ENCODE measurements around the gene CCM2. TPM values are rescaled to one million over a fixed set of nuclear protein-coding genes. Genes with fewer than 3 reads are reported as not detected.
A peak's percentile ranks its signal among the peaks of the same experiment; 100 is the strongest.
"Not testable (repeated sequence)": the region's sequence is repeated elsewhere in the genome, so short reads cannot be mapped to it uniquely, and the experiment has no call there.

Gene CCM2
- total RNA-seq, 2 experiments from 2014 or later, result 72.3 to 77.5 TPM

DNA sequence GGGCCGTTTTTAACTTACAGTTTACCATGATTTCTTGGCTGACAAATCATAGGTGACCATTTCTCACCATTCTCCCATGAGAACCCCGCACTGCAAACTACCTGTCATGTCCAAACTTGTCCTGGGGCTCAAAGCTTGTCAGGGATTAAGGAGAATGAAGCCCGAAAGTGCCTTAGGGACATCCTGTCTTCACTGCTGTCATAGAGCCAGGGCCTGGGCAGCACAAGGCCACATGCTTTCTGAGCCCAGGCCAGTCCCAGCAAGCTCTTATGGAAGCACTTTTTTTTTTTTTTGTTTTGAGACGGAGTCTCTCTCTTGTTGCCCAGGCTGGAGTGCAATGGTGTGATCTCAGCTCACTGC, 33.9 kb downstream of the CCM2 start:
- DNase-seq, result no peak
- H3K27ac Mint-ChIP-seq, result peak overlapping the region; percentile 85
- TF ChIP-seq, protein P1, sequence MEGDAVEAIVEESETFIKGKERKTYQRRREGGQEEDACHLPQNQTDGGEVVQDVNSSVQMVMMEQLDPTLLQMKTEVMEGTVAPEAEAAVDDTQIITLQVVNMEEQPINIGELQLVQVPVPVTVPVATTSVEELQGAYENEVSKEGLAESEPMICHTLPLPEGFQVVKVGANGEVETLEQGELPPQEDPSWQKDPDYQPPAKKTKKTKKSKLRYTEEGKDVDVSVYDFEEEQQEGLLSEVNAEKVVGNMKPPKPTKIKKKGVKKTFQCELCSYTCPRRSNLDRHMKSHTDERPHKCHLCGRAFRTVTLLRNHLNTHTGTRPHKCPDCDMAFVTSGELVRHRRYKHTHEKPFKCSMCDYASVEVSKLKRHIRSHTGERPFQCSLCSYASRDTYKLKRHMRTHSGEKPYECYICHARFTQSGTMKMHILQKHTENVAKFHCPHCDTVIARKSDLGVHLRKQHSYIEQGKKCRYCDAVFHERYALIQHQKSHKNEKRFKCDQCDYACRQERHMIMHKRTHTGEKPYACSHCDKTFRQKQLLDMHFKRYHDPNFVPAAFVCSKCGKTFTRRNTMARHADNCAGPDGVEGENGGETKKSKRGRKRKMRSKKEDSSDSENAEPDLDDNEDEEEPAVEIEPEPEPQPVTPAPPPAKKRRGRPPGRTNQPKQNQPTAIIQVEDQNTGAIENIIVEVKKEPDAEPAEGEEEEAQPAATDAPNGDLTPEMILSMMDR (IDR thresholded peaks at IDR 0.05), result no peak
- intact Hi-C loops (cut with micrococcal nuclease), result no loop called here
- ATAC-seq, result no peak
- H3K36me3 Mint-ChIP-seq (ENCODE audit: low read depth), result peaks cover 42% of the 10 kb centered on the region
- peaks cover 77% of the 10 kb centered on the region for H3K4me1 Mint-ChIP-seq (ENCODE audit: low read depth)
- no peaks in the 10 kb centered on the region for H3K27me3 Mint-ChIP-seq
- H3K4me3 Mint-ChIP-seq, result no peak overlapping the region
- no peaks in the 10 kb centered on the region for H3K9me3 Mint-ChIP-seq
- ChIA-PET CTCF (interaction anchor here (0.9 to 1.3 kb wide), 4 partner anchors 32 to 102 kb away, joined by 3 to 4 read pairs (median 3); no protein-coding TSS in a partner anchor), POLR2A (interaction anchor here (0.6 to 3.4 kb wide), 4 partner anchors 9 to 53 kb away, joined by 3 to 12 read pairs (median 6); no protein-coding TSS in a partner anchor)

DNA sequence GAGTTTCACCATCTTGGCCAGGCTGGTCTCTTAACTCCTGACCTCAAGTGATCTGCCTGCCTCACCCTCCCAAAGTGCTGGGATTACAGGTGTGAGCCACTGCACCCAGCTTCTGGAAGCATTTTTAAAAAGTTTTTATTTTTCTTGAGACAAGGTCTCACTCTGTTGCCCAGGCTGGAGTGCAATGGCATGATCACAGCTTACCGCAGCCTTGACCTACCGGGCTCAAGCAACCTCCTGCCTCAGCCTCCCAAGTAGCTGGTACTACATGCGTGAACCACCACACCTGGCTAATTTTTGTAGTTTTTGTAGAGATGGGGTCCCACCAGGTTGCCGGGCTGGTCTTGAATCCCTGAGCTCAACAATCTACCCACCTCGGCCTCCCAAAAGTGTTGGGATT, 34.7 kb downstream of the CCM2 start:
- DNase-seq; H3K27me3 Mint-ChIP-seq; H3K9me3 Mint-ChIP-seq; intact Hi-C loops (cut with micrococcal nuclease); H3K4me3 Mint-ChIP-seq; ATAC-seq: not testable (repeated sequence)
- CTCF ChIA-PET, result interaction anchor here (0.9 to 2.3 kb wide), 3 partner anchors 33 to 61 kb away, joined by 3 to 13 read pairs (median 4); no protein-coding TSS in a partner anchor
- Mint-ChIP-seq H3K4me1 (ENCODE audit: low read depth) (peaks cover 74% of the 10 kb centered on the region), H3K36me3 (ENCODE audit: low read depth) (peaks cover 41% of the 10 kb centered on the region), H3K27ac (peak overlapping the region; percentile 57)
- POLR2A ChIA-PET, result interaction anchor here (0.9 to 3.4 kb wide), 5 partner anchors 34 to 86 kb away, joined by 3 to 12 read pairs (median 4); partner anchors contain the start of gene MYO1G

DNA sequence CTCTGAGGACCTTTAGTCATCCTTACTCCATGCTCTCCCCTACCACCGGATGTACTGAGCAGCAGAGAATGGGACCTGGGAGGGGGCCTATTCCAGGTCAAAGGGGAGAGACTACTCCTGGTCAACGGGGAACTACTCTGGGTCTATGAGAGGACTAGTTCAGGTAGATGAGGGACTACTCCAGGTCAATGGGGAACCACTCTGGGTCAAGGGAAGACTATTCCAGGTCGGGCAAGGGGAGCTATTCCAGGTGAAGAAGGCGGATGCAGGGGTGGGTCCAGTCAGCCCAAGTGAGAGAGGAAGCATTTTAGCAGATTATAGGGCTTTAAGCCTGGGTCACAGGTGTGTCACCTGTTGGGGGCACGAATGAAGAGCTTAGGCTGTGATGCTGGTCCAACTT, 35.4 kb downstream of the CCM2 start:
- peaks cover 69% of the 10 kb centered on the region for H3K4me1 Mint-ChIP-seq (ENCODE audit: low read depth)
- ATAC-seq (peak; percentile 14), DNase-seq (no peak)
- intact Hi-C loops (cut with micrococcal nuclease), result no loop called here
- no peaks in the 10 kb centered on the region for H3K27me3 Mint-ChIP-seq
- peaks cover 37% of the 10 kb centered on the region for H3K36me3 Mint-ChIP-seq (ENCODE audit: low read depth)
- H3K27ac Mint-ChIP-seq, result peak overlapping the region; percentile 58
- no peaks in the 10 kb centered on the region for H3K9me3 Mint-ChIP-seq
- H3K4me3 Mint-ChIP-seq, result no peak overlapping the region
- TF ChIP-seq, protein P1 (IDR thresholded peaks at IDR 0.05), result no peak
- ChIA-PET POLR2A (interaction anchor here (0.6 to 2.8 kb wide), 11 partner anchors 8 to 87 kb away, joined by 3 to 13 read pairs (median 4); partner anchors contain the start of genes MYO1G and TBRG4), CTCF (interaction anchor here (1.9 to 2.4 kb wide), 3 partner anchors 34 to 100 kb away, joined by 6 to 13 read pairs (median 9); no protein-coding TSS in a partner anchor)

DNA sequence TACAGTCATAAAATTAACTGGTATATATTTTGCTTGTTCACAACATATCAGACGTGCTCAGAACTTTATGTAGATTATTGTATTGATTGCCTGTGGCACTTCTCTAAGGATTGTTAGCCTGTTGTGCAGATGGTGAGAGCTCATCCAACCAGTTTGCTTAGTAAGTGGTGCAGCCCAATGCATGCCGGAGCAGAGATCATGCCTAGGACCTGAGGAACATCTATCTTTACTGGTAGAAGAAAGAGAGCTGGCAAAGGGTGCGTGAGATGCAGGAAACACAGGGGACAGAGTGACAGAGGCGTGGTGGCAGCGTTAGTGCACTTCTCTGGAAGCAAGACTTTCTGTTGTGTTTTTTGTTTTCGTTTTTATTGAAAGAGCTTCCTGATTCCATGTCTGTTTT, 35.9 kb downstream of the CCM2 start:
- H3K9me3 Mint-ChIP-seq, result no peaks in the 10 kb centered on the region
- peaks cover 40% of the 10 kb centered on the region for H3K36me3 Mint-ChIP-seq (ENCODE audit: low read depth)
- TF ChIP-seq, protein P1 (IDR thresholded peaks at IDR 0.05), result no peak
- DNase-seq, result peak; percentile 39
- H3K4me3 Mint-ChIP-seq, result peak overlapping the region; percentile 32
- ChIA-PET CTCF (interaction anchor here (1.1 to 2.4 kb wide), 5 partner anchors 10 to 99 kb away, joined by 3 to 13 read pairs (median 6); no protein-coding TSS in a partner anchor), POLR2A (interaction anchor here (0.6 to 2.8 kb wide), 13 partner anchors 8 to 76 kb away, joined by 3 to 13 read pairs (median 4); partner anchors contain the start of genes MYO1G and TBRG4)
- ATAC-seq, result peak; percentile 35
- intact Hi-C loops (cut with micrococcal nuclease), result no loop called here
- H3K27ac Mint-ChIP-seq, result peak overlapping the region; percentile 77
- H3K27me3 Mint-ChIP-seq, result no peaks in the 10 kb centered on the region
- H3K4me1 Mint-ChIP-seq (ENCODE audit: low read depth), result peaks cover 70% of the 10 kb centered on the region

DNA sequence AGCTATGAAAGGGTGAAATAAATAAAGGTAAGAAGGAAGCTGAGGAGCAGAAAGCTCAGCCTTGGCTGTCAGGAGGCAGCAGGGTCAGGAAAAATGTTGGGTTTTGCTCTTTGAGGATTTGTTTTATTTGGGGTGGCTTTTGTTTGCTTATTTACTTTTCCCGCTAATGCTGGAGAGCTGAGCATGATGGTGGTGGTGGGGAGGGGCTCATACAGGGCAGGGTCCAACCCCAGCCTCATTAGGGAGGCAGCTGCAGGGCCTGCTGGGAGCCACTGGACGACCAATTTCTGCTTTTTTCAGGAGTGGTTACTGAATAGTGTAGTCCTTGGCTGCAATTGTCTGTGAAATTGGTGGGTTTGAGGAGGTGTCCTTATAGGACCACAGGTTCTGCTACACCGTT, 36.3 kb downstream of the CCM2 start:
- Mint-ChIP-seq H3K27ac (peak overlapping the region; percentile 77), H3K9me3 (no peaks in the 10 kb centered on the region), H3K4me3 (peak overlapping the region; percentile 32), H3K27me3 (no peaks in the 10 kb centered on the region), H3K4me1 (ENCODE audit: low read depth) (peaks cover 74% of the 10 kb centered on the region), H3K36me3 (ENCODE audit: low read depth) (peaks cover 45% of the 10 kb centered on the region)
- POLR2A ChIA-PET, result interaction anchor here (1.0 to 2.8 kb wide), 13 partner anchors 9 to 109 kb away, joined by 3 to 13 read pairs (median 4); partner anchors contain the start of genes MYO1G and TBRG4
- ATAC-seq, result no peak
- no peak for DNase-seq
- CTCF ChIA-PET, result interaction anchor here (1.1 to 2.4 kb wide), 5 partner anchors 11 to 99 kb away, joined by 3 to 13 read pairs (median 6); no protein-coding TSS in a partner anchor
- intact Hi-C loops (cut with micrococcal nuclease), result no loop called here
- TF ChIP-seq, protein P1 (IDR thresholded peaks at IDR 0.05), result no peak

All from activated CD8-positive, alpha-beta T cell treated with anti-CD3 and anti-CD28 coated beads for 36 hours (primary cell).